IMR-90 (cell line): Measurements from ENCODE around the gene CLEC19A. TPM values are rescaled to one million over a fixed set of nuclear protein-coding genes. Genes with fewer than 3 reads are reported as not detected.

ENCODE experiments used
- ATAC-seq: fragments of 200-7000 bp; cut with Tn5 transposase; 2 replicates; pipeline ENCODE4 v1.9.1; 2020; ENCODE audit warnings: low read depth, mild to moderate bottlenecking, moderate library complexity
- BruUV-seq: library from RNA; stranded (reverse); fragments of 400-500 nt; replicated peaks from 2 replicates; lab custom pipeline; 2021; lab: Mats Ljungman, UMichigan
- CTCF ChIA-PET: fragments of 300-600 bp; formaldehyde crosslinking; extraction: SDS; loops from one replicate; lab custom pipeline; 2021; ENCODE audit warnings: antibody characterized with exemption; lab: Yijun Ruan, JAX
- POLR2A ChIA-PET: fragments of 300-600 bp; sonication (Branson Sonifier 250); formaldehyde crosslinking; loops from one replicate; lab custom pipeline; 2022; ENCODE audit warnings: antibody characterized with exemption; ENCODE audit not compliant: unreplicated experiment; lab: Charles Lee
- DNase-seq: peaks from one replicate; pipeline ENCODE4 v3.0.0; 2013
- H2AFZ ChIP-seq: replicated peaks from 2 replicates; pipeline ENCODE3; 2013; ENCODE audit warnings: low read length, mild to moderate bottlenecking; ENCODE audit not compliant: poor library complexity
- H2AK5ac ChIP-seq: 2 replicates; pipeline ENCODE4 v1.6.1; 2013; ENCODE audit warnings: low read depth, low read length, inconsistent platforms
- H2AK9ac ChIP-seq: replicated peaks from 2 replicates; pipeline ENCODE3; 2013; ENCODE audit warnings: mild to moderate bottlenecking, low read depth, low read length, moderate library complexity; ENCODE audit not compliant: poor library complexity
- H2BK120ac ChIP-seq: 2 replicates; pipeline ENCODE4 v1.6.1; 2013; ENCODE audit warnings: low read depth, low read length, inconsistent platforms
- H2BK15ac ChIP-seq: 3 replicates; pipeline ENCODE4 v1.6.1; 2013; ENCODE audit warnings: low read depth, low read length, inconsistent platforms
- H2BK20ac ChIP-seq: 2 replicates; pipeline ENCODE4 v1.6.1; 2013; ENCODE audit warnings: low read depth, mild to moderate bottlenecking, inconsistent platforms, low read length, moderate library complexity
- H2BK5ac ChIP-seq: 2 replicates; pipeline ENCODE4 v1.6.1; 2013; ENCODE audit warnings: mild to moderate bottlenecking, low read depth, low read length, inconsistent platforms; ENCODE audit not compliant: poor library complexity, severe bottlenecking
- H3K14ac ChIP-seq: replicated peaks from 2 replicates; pipeline ENCODE4 v1.6.1; 2013; ENCODE audit warnings: low read depth, low read length, inconsistent platforms
- H3K18ac ChIP-seq: 2 replicates; pipeline ENCODE4 v1.6.1; 2013; ENCODE audit warnings: low read depth, low read length, control low read depth
- H3K23ac ChIP-seq: 2 replicates; pipeline ENCODE4 v1.6.1; 2013; ENCODE audit warnings: low read depth, low read length, inconsistent platforms
- H3K27ac ChIP-seq: 2 replicates; pipeline ENCODE4 v1.5.1; 2013; ENCODE audit warnings: mild to moderate bottlenecking, control low read depth, low read length; ENCODE audit not compliant: insufficient read depth
- H3K27me3 ChIP-seq: 2 replicates; pipeline ENCODE4 v1.6.1; 2013; ENCODE audit warnings: low read length; ENCODE audit not compliant: control insufficient read depth, insufficient read depth
- H3K36me3 ChIP-seq: 2 replicates; pipeline ENCODE4 v1.6.1; 2013; ENCODE audit warnings: low read length, mixed read lengths; ENCODE audit not compliant: control insufficient read depth, insufficient read depth
- H3K4ac ChIP-seq: 2 replicates; pipeline ENCODE4 v1.6.1; 2013; ENCODE audit warnings: low read depth, low read length, inconsistent platforms
- H3K4me1 ChIP-seq: 2 replicates; pipeline ENCODE4 v1.6.1; 2013; ENCODE audit warnings: low read length, mixed read lengths; ENCODE audit not compliant: control insufficient read depth, insufficient read depth
- H3K4me2 ChIP-seq: 2 replicates; pipeline ENCODE4 v1.6.1; 2013; ENCODE audit warnings: low read depth, mild to moderate bottlenecking, control low read depth, low read length, moderate library complexity
- H3K4me3 ChIP-seq: 2 replicates; pipeline ENCODE4 v1.5.1; 2013; ENCODE audit warnings: low read depth, mild to moderate bottlenecking, control low read depth, low read length, moderate library complexity; ENCODE audit not compliant: insufficient read depth
- H3K56ac ChIP-seq: 2 replicates; pipeline ENCODE4 v1.6.1; 2013; ENCODE audit warnings: low read length, inconsistent platforms; ENCODE audit not compliant: insufficient read depth; ENCODE audit errors: extremely low read depth
- H3K79me1 ChIP-seq, 2 experiments: 2 replicates each; pipeline ENCODE4 v1.6.1; 2013; ENCODE audit warnings: low read length in 2 of 2, inconsistent platforms in 1 of 2, low read depth in 1 of 2
- H3K9ac ChIP-seq: 2 replicates; pipeline ENCODE4 v1.6.1; 2013; ENCODE audit warnings: low read depth, low read length, control low read depth
- H3K9me1 ChIP-seq: 2 replicates; pipeline ENCODE4 v1.6.1; 2013; ENCODE audit warnings: low read length, inconsistent platforms; ENCODE audit not compliant: insufficient read depth
- H3K9me3 ChIP-seq: 2 replicates; pipeline ENCODE4 v1.6.1; 2013; ENCODE audit warnings: low read length; ENCODE audit not compliant: control insufficient read depth, insufficient read depth
- H4K20me1 ChIP-seq: 2 replicates; pipeline ENCODE4 v1.6.1; 2013; ENCODE audit warnings: low read length, inconsistent platforms; ENCODE audit not compliant: insufficient read depth
- H4K5ac ChIP-seq: 2 replicates; pipeline ENCODE4 v1.6.1; 2013; ENCODE audit warnings: mild to moderate bottlenecking, low read depth, low read length, control low read depth
- H4K8ac ChIP-seq, 2 experiments: 2 replicates each; pipeline ENCODE4 v1.6.1; 2013; ENCODE audit warnings: low read depth in 2 of 2, low read length in 2 of 2, control low read depth in 1 of 2, inconsistent platforms in 1 of 2
- H4K91ac ChIP-seq: 2 replicates; pipeline ENCODE4 v1.6.1; 2013; ENCODE audit warnings: low read depth, low read length, inconsistent platforms; ENCODE audit not compliant: insufficient read depth
- BHLHE40 ChIP-seq: fragments of 150-350 bp; IDR thresholded peaks from 2 replicates; pipeline ENCODE4 v1.6.1; 2016; ENCODE audit warnings: mild to moderate bottlenecking, low read depth, low read length
- CTCF ChIP-seq: conservative IDR thresholded peaks from 2 replicates; pipeline ENCODE4 v1.5.1; 2012; ENCODE audit warnings: mild to moderate bottlenecking, low read depth, low read length, improper control_type of control experiment
- ELK1 ChIP-seq: fragments of 150-350 bp; IDR thresholded peaks from 2 replicates; pipeline ENCODE4 v1.6.1; 2016; ENCODE audit warnings: low read depth, mild to moderate bottlenecking, low read length, moderate library complexity, borderline replicate concordance
- FOS ChIP-seq: fragments of 150-350 bp; IDR thresholded peaks from 2 replicates; pipeline ENCODE4 v1.6.1; 2016; ENCODE audit warnings: low read depth, low read length
- MAFK ChIP-seq: IDR thresholded peaks from 2 replicates; pipeline ENCODE4 v1.6.1; 2012; ENCODE audit warnings: low read depth, low read length, improper control_type of control experiment
- MAZ ChIP-seq: IDR thresholded peaks from 2 replicates; pipeline ENCODE4 v1.6.1; 2012; ENCODE audit warnings: low read depth, mild to moderate bottlenecking, low read length, improper control_type of control experiment, moderate library complexity, borderline replicate concordance
- MXI1 ChIP-seq: IDR thresholded peaks from 2 replicates; pipeline ENCODE4 v1.6.1; 2012; ENCODE audit warnings: low read depth, mild to moderate bottlenecking, low read length, moderate library complexity, borderline replicate concordance
- NFE2L2 ChIP-seq: fragments of 150-350 bp; IDR thresholded peaks from 2 replicates; pipeline ENCODE4 v1.6.1; 2016; ENCODE audit warnings: low read depth, mild to moderate bottlenecking, low read length
- POLR2A ChIP-seq: IDR thresholded peaks from 2 replicates; pipeline ENCODE4 v1.6.1; 2012; ENCODE audit warnings: mild to moderate bottlenecking, low read depth, low read length
- RAD21 ChIP-seq: IDR thresholded peaks from 2 replicates; pipeline ENCODE4 v1.6.1; 2012; ENCODE audit warnings: low read length, improper control_type of control experiment
- RCOR1 ChIP-seq: IDR thresholded peaks from 2 replicates; pipeline ENCODE4 v1.6.1; 2012; ENCODE audit warnings: mild to moderate bottlenecking, low read length, improper control_type of control experiment; ENCODE audit not compliant: insufficient replicate concordance
- RFX5 ChIP-seq: IDR thresholded peaks from 2 replicates; pipeline ENCODE4 v1.8.0; 2012; ENCODE audit warnings: low read depth, mild to moderate bottlenecking, low read length, moderate library complexity
- USF2 ChIP-seq: fragments of 150-350 bp; IDR thresholded peaks from 2 replicates; pipeline ENCODE4 v1.6.1; 2017; ENCODE audit warnings: mild to moderate bottlenecking, antibody characterized with exemption, low read length, low read depth
- WGBS, 2 experiments: methylation state at CpG; one replicate each; pipeline versions ENCODE4 v1.1.5 to v1.1.7; 2013; ENCODE audit warnings: missing lambda C conversion rate in 2 of 2; ENCODE audit not compliant: insufficient read length in 1 of 2; ENCODE audit errors: extremely low coverage in 2 of 2; 5-methylcytosine and 5-hydroxymethylcytosine counted together
- dilution Hi-C: fragments of 300-500 bp; cut with HindIII; formaldehyde crosslinking; loops from one replicate; pipeline ENCODE4 v1.14.3; 2018; ENCODE audit warnings: low sequenced_read_pairs; ENCODE audit not compliant: unreplicated experiment
- in situ Hi-C: fragments of 300-500 bp; cut with MboI; formaldehyde crosslinking; loops from 3 replicates; pipeline ENCODE4 v1.14.3; 2019; ENCODE audit warnings: low sequenced_read_pairs, inconsistent platforms, mixed read lengths
- intact Hi-C: fragments of 100-400 bp; cut with micrococcal nuclease; formaldehyde crosslinking; loops from 2 replicates; pipeline ENCODE4 v1.10.0; 2022
- polyA plus RNA-seq, 3 experiments: library from polyadenylated mRNA; depleted of rRNA; stranded (reverse); fragments of >200 nt; gene quantifications; 2 replicates each; pipeline ENCODE4 v1.2.3, GENCODE V29; 2012; ENCODE audit warnings: low replicate concordance in 1 of 3
- total RNA-seq: library from RNA; depleted of rRNA; stranded (reverse); fragments of >200 nt; gene quantifications from 2 replicates; pipeline ENCODE4 v1.2.3, GENCODE V29; 2012

CLEC19A gene
- total and polyA plus RNA-seq, 2 of the 4 experiments (the other 2 are of a cell fraction), result not detected

GRCh38 chr16:19282101-19282500, 3.4 kb upstream of the CLEC19A start:
- no peak overlapping the region for H2BK15ac ChIP-seq
- BruUV-seq, result no TSS peak
- no peak overlapping the region for H3K14ac ChIP-seq
- no peak overlapping the region for H3K23ac ChIP-seq
- H3K4ac ChIP-seq, result no peak overlapping the region
- no peak overlapping the region for H3K4me2 ChIP-seq
- no peaks in the 10 kb centered on the region for H3K79me1 ChIP-seq
- in situ Hi-C loops (no loop called here), intact Hi-C loops (no loop called here), dilution Hi-C loops (no loop called here)
- H4K91ac ChIP-seq, result no peak overlapping the region
- no peak overlapping the region for H4K5ac ChIP-seq
- ChIA-PET POLR2A (no interaction called here), CTCF (interaction anchor here (0.6 kb wide), 1 partner anchor 20 kb away, joined by 3 read pairs; no protein-coding TSS in a partner anchor)
- H4K20me1 ChIP-seq, result no peaks in the 10 kb centered on the region
- no peak overlapping the region for H2AFZ ChIP-seq
- H2BK120ac ChIP-seq, result no peak overlapping the region
- H4K8ac ChIP-seq, result no peak overlapping the region
- no peaks in the 10 kb centered on the region for H3K36me3 ChIP-seq
- H3K4me1 ChIP-seq, result no peaks in the 10 kb centered on the region
- H3K9me3 ChIP-seq, result no peaks in the 10 kb centered on the region
- TF ChIP-seq RFX5, result no peak
- TF ChIP-seq ELK1, result no peak
- no peak for TF ChIP-seq FOS
- no peak for TF ChIP-seq NFE2L2
- no peak for TF ChIP-seq RCOR1
- TF ChIP-seq MAFK, result no peak
- TF ChIP-seq BHLHE40, result no peak
- TF ChIP-seq USF2, result no peak
- TF ChIP-seq CTCF, result no peak
- no peak for TF ChIP-seq RAD21
- no peak for TF ChIP-seq MAZ
- no peak for TF ChIP-seq POLR2A
- no peak for TF ChIP-seq MXI1
- no peak overlapping the region for H3K18ac ChIP-seq
- ATAC-seq (no peak), DNase-seq (no peak)
- H2BK20ac ChIP-seq, result no peak overlapping the region
- H2BK5ac ChIP-seq, result no peak overlapping the region
- no peak overlapping the region for H3K27ac ChIP-seq
- H3K9ac ChIP-seq, result no peak overlapping the region
- no peaks in the 10 kb centered on the region for H3K9me1 ChIP-seq
- H2AK9ac ChIP-seq, result no peak overlapping the region
- H2AK5ac ChIP-seq, result no peak overlapping the region
- H3K4me3 ChIP-seq, result no peak overlapping the region
- H3K27me3 ChIP-seq, result no peaks in the 10 kb centered on the region
- no CpG with 5 or more reads among the region's 3 CpGs for WGBS, 2 experiments
- no peak overlapping the region for H3K56ac ChIP-seq
